ENCODE measurements around the gene TSSC4.

The TSSC4 gene

GRCh38 chr11:2411446-2412305 lies 11.1 kb downstream of the TSSC4 start:
- no peak for TF ChIP-seq CTCF (IDR thresholded peaks at IDR 0.05; ENCODE audit: low read depth, low read length)
- no peak for TF ChIP-seq EZH2phosphoT487 (IDR thresholded peaks at IDR 0.05; ENCODE audit: low read depth)
- no peaks in the 10 kb centered on the region for H3K9me3 ChIP-seq (ENCODE audit: insufficient read depth, low read length)
- H3K27ac ChIP-seq (ENCODE audit: low read length) = no peak overlapping the region
- no peak overlapping the region for H3K4me3 ChIP-seq (ENCODE audit: low read length)
- no peaks in the 10 kb centered on the region for H3K36me3 ChIP-seq (replicated peaks; ENCODE audit: low read depth, low read length)
- H3K79me2 ChIP-seq (ENCODE audit: low read length) = no peaks in the 10 kb centered on the region
- H3K9ac ChIP-seq (ENCODE audit: low read length) = no peak overlapping the region
- H2AFZ ChIP-seq (ENCODE audit: low read depth, low read length) = no peak overlapping the region
- H4K20me1 ChIP-seq (ENCODE audit: insufficient read depth, low read length) = no peaks in the 10 kb centered on the region
- H3K4me2 ChIP-seq (ENCODE audit: low read length) = no peak overlapping the region
- H3K27me3 ChIP-seq (ENCODE audit: low read depth, low read length) = no peaks in the 10 kb centered on the region
- H3K4me1 ChIP-seq (ENCODE audit: low read length) = no peaks in the 10 kb centered on the region

GRCh38 chr11:2412323-2412722 lies 11.8 kb downstream of the TSSC4 start:
- Histone ChIP-seq H3K9ac (ENCODE audit: low read length) (no peak overlapping the region), H4K20me1 (ENCODE audit: insufficient read depth, low read length) (no peaks in the 10 kb centered on the region), H3K27me3 (ENCODE audit: low read depth, low read length) (no peaks in the 10 kb centered on the region), H3K4me1 (ENCODE audit: low read length) (no peaks in the 10 kb centered on the region), H3K9me3 (ENCODE audit: insufficient read depth, low read length) (no peaks in the 10 kb centered on the region), H3K79me2 (ENCODE audit: low read length) (no peaks in the 10 kb centered on the region), H2AFZ (ENCODE audit: low read depth, low read length) (no peak overlapping the region), H3K36me3 (replicated peaks; ENCODE audit: low read depth, low read length) (no peaks in the 10 kb centered on the region), H3K4me2 (ENCODE audit: low read length) (no peak overlapping the region), H3K4me3 (ENCODE audit: low read length) (no peak overlapping the region), H3K27ac (ENCODE audit: low read length) (no peak overlapping the region)
- TF ChIP-seq EZH2phosphoT487 (IDR thresholded peaks at IDR 0.05; ENCODE audit: low read depth) (no peak), CTCF (IDR thresholded peaks at IDR 0.05; ENCODE audit: low read depth, low read length) (no peak)

- H3K4me3 ChIP-seq (ENCODE audit: low read length) = no peak overlapping the region
- H3K9ac ChIP-seq (ENCODE audit: low read length) = no peak overlapping the region
Observed at GRCh38 chr11:2413742-2414579, 13.4 kb downstream of the TSSC4 start.

More at GRCh38 chr11:2413742-2414579, 13.4 kb downstream of the TSSC4 start:
- Histone ChIP-seq H3K9me3 (ENCODE audit: insufficient read depth, low read length) (no peaks in the 10 kb centered on the region), H4K20me1 (ENCODE audit: insufficient read depth, low read length) (no peaks in the 10 kb centered on the region), H2AFZ (ENCODE audit: low read depth, low read length) (no peak overlapping the region), H3K36me3 (replicated peaks; ENCODE audit: low read depth, low read length) (no peaks in the 10 kb centered on the region), H3K4me2 (ENCODE audit: low read length) (no peak overlapping the region), H3K4me1 (ENCODE audit: low read length) (no peaks in the 10 kb centered on the region), H3K27me3 (ENCODE audit: low read depth, low read length) (no peaks in the 10 kb centered on the region), H3K27ac (ENCODE audit: low read length) (no peak overlapping the region), H3K79me2 (ENCODE audit: low read length) (no peaks in the 10 kb centered on the region)
- TF ChIP-seq EZH2phosphoT487 (IDR thresholded peaks at IDR 0.05; ENCODE audit: low read depth) (no peak), CTCF (IDR thresholded peaks at IDR 0.05; ENCODE audit: low read depth, low read length) (no peak)
